ENCODE measurements around the gene PLXNB1. TPM values are rescaled to one million over a fixed set of nuclear protein-coding genes. Genes with fewer than 3 reads are reported as not detected.

PLXNB1 gene
- polyA plus RNA-seq, 2 of the 4 experiments (the other 2 are of a cell fraction), result 10.0 to 20.9 TPM

GRCh38 chr3:48409291-48410201 lies 20.3 kb downstream of the PLXNB1 start (continued):
- no peak for TF ChIP-seq HMGXB4 (CRISPR knock-in tag; IDR thresholded peaks at IDR 0.05; ENCODE audit: borderline replicate concordance)
- no peak for TF ChIP-seq HDAC2 (IDR thresholded peaks at IDR 0.05)
- no peak for TF ChIP-seq RNF2 (IDR thresholded peaks at IDR 0.05; ENCODE audit: borderline replicate concordance, low read depth)
- no peak for TF ChIP-seq SMC3 (IDR thresholded peaks at IDR 0.05)
- TF ChIP-seq SREBF2 (IDR thresholded peaks at IDR 0.05), result no peak

DNA sequence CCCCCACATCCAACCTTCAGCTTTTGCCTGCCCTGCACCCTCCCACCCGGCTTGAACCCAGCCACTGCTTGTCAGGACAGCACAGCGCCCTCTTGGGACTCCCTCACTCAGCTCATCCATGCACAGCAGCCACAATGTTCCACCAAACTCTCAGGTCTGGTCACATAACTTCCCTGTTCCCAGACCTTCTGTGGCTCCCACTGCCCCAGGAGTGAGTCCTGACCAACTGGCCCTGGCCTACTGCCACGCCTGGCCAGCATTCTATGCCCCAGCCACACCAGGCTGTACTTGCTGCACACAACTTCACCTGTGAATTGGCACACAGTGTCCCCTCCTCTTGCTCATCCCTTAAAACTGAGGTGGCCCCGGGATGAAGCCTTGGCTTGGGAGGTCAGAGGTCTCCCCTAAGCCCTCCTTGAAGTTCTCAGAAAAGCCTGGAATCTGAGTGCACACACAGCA lies 21.0 kb downstream of the PLXNB1 start:
- FAIRE-seq, result no peak
- Histone ChIP-seq H3K27ac (no peak overlapping the region), H3K4me2 (no peak overlapping the region), H3K4me1 (no peaks in the 10 kb centered on the region), H3K9me3 (no peaks in the 10 kb centered on the region), H3K4me3 (no peak overlapping the region)
- CTCF ChIA-PET, result interaction anchor here (1.4 to 31.5 kb wide), 5 partner anchors 9 to 214 kb away, joined by 3 to 488 read pairs (median 4); partner anchors contain the start of gene PLXNB1
- ATAC-seq, result peak in 1 of 2 experiments; percentile 27; a peak in 1 of 6 replicates
- POLR2A ChIA-PET, result no interaction called here
- TF ChIP-seq SREBF2 (IDR thresholded peaks at IDR 0.05), result no peak
- TF ChIP-seq PHF8 (IDR thresholded peaks at IDR 0.05; ENCODE audit: borderline replicate concordance, low read depth), result no peak
- TF ChIP-seq CBX2 (IDR thresholded peaks at IDR 0.05; ENCODE audit: borderline replicate concordance, low read depth), result no peak
- TF ChIP-seq FOSB (CRISPR knock-in tag; IDR thresholded peaks at IDR 0.05), result no peak
- no peak for TF ChIP-seq NR3C1 (IDR thresholded peaks at IDR 0.05)
- TF ChIP-seq RARB (CRISPR knock-in tag; IDR thresholded peaks at IDR 0.05), result no peak
- no peak for TF ChIP-seq TP53 (CRISPR knock-in tag; IDR thresholded peaks at IDR 0.05)
- TF ChIP-seq HMGXB4 (CRISPR knock-in tag; IDR thresholded peaks at IDR 0.05; ENCODE audit: borderline replicate concordance), result no peak
- TF ChIP-seq, protein P1, sequence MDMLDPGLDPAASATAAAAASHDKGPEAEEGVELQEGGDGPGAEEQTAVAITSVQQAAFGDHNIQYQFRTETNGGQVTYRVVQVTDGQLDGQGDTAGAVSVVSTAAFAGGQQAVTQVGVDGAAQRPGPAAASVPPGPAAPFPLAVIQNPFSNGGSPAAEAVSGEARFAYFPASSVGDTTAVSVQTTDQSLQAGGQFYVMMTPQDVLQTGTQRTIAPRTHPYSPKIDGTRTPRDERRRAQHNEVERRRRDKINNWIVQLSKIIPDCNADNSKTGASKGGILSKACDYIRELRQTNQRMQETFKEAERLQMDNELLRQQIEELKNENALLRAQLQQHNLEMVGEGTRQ (IDR thresholded peaks at IDR 0.05), result no peak
- TF ChIP-seq, protein P2, sequence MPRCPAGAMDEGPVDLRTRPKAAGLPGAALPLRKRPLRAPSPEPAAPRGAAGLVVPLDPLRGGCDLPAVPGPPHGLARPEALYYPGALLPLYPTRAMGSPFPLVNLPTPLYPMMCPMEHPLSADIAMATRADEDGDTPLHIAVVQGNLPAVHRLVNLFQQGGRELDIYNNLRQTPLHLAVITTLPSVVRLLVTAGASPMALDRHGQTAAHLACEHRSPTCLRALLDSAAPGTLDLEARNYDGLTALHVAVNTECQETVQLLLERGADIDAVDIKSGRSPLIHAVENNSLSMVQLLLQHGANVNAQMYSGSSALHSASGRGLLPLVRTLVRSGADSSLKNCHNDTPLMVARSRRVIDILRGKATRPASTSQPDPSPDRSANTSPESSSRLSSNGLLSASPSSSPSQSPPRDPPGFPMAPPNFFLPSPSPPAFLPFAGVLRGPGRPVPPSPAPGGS (IDR thresholded peaks at IDR 0.05), result no peak
- TF ChIP-seq, protein P3, sequence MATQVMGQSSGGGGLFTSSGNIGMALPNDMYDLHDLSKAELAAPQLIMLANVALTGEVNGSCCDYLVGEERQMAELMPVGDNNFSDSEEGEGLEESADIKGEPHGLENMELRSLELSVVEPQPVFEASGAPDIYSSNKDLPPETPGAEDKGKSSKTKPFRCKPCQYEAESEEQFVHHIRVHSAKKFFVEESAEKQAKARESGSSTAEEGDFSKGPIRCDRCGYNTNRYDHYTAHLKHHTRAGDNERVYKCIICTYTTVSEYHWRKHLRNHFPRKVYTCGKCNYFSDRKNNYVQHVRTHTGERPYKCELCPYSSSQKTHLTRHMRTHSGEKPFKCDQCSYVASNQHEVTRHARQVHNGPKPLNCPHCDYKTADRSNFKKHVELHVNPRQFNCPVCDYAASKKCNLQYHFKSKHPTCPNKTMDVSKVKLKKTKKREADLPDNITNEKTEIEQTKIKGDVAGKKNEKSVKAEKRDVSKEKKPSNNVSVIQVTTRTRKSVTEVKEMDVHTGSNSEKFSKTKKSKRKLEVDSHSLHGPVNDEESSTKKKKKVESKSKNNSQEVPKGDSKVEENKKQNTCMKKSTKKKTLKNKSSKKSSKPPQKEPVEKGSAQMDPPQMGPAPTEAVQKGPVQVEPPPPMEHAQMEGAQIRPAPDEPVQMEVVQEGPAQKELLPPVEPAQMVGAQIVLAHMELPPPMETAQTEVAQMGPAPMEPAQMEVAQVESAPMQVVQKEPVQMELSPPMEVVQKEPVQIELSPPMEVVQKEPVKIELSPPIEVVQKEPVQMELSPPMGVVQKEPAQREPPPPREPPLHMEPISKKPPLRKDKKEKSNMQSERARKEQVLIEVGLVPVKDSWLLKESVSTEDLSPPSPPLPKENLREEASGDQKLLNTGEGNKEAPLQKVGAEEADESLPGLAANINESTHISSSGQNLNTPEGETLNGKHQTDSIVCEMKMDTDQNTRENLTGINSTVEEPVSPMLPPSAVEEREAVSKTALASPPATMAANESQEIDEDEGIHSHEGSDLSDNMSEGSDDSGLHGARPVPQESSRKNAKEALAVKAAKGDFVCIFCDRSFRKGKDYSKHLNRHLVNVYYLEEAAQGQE (IDR thresholded peaks at IDR 0.05), result no peak
- no peak for TF ChIP-seq EHF (CRISPR knock-in tag; IDR thresholded peaks at IDR 0.05)
- TF ChIP-seq CBX8 (IDR thresholded peaks at IDR 0.05), result no peak
- TF ChIP-seq RAD21 (conservative IDR thresholded peaks at IDR 0.05 in 1 of 2, IDR thresholded peaks at IDR 0.05 in 1 of 2), result no peak
- no peak for TF ChIP-seq RFX5 (IDR thresholded peaks at IDR 0.05)
- no peak for TF ChIP-seq MYC (IDR thresholded peaks at IDR 0.05; ENCODE audit: borderline replicate concordance, low read length)
- TF ChIP-seq, protein P4, sequence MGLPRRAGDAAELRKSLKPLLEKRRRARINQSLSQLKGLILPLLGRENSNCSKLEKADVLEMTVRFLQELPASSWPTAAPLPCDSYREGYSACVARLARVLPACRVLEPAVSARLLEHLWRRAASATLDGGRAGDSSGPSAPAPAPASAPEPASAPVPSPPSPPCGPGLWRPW (IDR thresholded peaks at IDR 0.05), result no peak
- TF ChIP-seq, protein P5, sequence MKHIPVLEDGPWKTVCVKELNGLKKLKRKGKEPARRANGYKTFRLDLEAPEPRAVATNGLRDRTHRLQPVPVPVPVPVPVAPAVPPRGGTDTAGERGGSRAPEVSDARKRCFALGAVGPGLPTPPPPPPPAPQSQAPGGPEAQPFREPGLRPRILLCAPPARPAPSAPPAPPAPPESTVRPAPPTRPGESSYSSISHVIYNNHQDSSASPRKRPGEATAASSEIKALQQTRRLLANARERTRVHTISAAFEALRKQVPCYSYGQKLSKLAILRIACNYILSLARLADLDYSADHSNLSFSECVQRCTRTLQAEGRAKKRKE (CRISPR knock-in tag; IDR thresholded peaks at IDR 0.05; ENCODE audit: low read depth), result no peak
- no peak for TF ChIP-seq FOXS1 (CRISPR knock-in tag; IDR thresholded peaks at IDR 0.05)
- no peak for TF ChIP-seq POLR2A (IDR thresholded peaks at IDR 0.05; ENCODE audit: low read length)
- no peak for DNase-seq (ENCODE audit: low read depth in 1 of 2, low spot score in 1 of 2)
- WGBS (ENCODE audit: missing lambda C conversion rate), result 90% methylated on average over 4 of the region's 4 CpGs

Data from A549 (cell line).